Esophagus squamous epithelium (tissue), 4 donors: ENCODE data around the gene RNF128.

Experiments used
- CTCF ChIP-seq, 6 experiments: fragments of 450-650 bp in 4 of 6; fragments of 200-600 bp in 2 of 6; sonication (generic) in 2 of 6; IDR thresholded peaks; one replicate each; pipeline ENCODE4 v1.5.1; 2016 to 2019; ENCODE audit warnings: antibody characterized with exemption in 6 of 6, mild to moderate bottlenecking in 4 of 6, moderate library complexity in 4 of 6
- POLR2A ChIP-seq, 4 donors: fragments of 450-650 bp; IDR thresholded peaks; one replicate each; pipeline ENCODE4 v1.6.1; 2017; ENCODE audit warnings: antibody characterized with exemption in 4 of 4, mild to moderate bottlenecking in 4 of 4, moderate library complexity in 3 of 4

DNA sequence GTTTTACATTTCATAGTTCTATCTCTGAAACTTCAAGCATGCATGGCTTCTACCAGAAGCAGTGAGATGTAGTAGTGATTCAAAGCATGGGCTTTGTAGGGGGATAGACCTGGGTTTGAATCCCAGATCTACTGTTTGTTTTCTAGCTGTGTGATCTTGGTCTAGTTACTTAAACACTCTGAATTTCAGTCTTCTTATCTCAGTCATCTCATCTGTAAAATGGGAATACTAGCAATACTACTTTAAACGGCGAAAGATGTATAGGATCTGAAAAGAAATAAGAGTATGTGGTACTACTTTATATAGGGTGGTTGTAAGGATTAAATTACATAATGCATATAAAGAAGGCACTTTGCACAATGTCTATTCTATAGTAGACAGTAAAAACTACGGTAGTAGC, 20.0 kb upstream of the RNF128 start:
- TF ChIP-seq CTCF (IDR thresholded peaks at IDR 0.05) (no peak), POLR2A (IDR thresholded peaks at IDR 0.05) (no peak)
